Measurements from ENCODE around the gene TTC23. TPM values are rescaled to one million over a fixed set of nuclear protein-coding genes. Genes with fewer than 3 reads are reported as not detected.

The TTC23 gene
- total RNA-seq, 2 donors from 2014 or later, result 6.2 to 26.4 TPM

GRCh38 chr15:99169769-99170311, 79.5 kb downstream of the TTC23 start:
- Histone ChIP-seq H3K27ac (peak overlapping the region in 2 of 4 donors; percentile 20 to 37), H3K9me3 (no peaks in the 10 kb centered on the region), H3K36me3 (replicated peaks in 1 of 2; ENCODE audit: insufficient read depth in 1 of 2, low read depth in 2 of 2) (peaks cover 0 to 7% of the 10 kb centered on the region in 2 donors), H3K4me1 (peaks cover 14% of the 10 kb centered on the region), H3K27me3 (no peaks in the 10 kb centered on the region), H3K4me3 (no peak overlapping the region)
- intact Hi-C loops (cut with DNase I), result no loop called here
- DNase-seq (peak in 3 of 4 donors; percentile 13 to 21 (median 16)), ATAC-seq (no peak)
- TF ChIP-seq CTCF (IDR thresholded peaks at IDR 0.05) (no peak), POLR2A (IDR thresholded peaks at IDR 0.05) (no peak)
- 58 to 67% methylated on average over 10 of the region's 10 CpGs for WGBS, 2 donors

- TF ChIP-seq CTCF (IDR thresholded peaks at IDR 0.05), result no peak
- no peak for TF ChIP-seq POLR2A (IDR thresholded peaks at IDR 0.05)
- Histone ChIP-seq H3K4me1 (peaks cover 14% of the 10 kb centered on the region), H3K4me3 (no peak overlapping the region), H3K27ac (peak overlapping the region in 2 of 4 donors; percentile 20 to 49), H3K36me3 (replicated peaks in 1 of 2; ENCODE audit: insufficient read depth in 1 of 2, low read depth in 2 of 2) (peaks cover 0 to 7% of the 10 kb centered on the region in 2 donors), H3K9me3 (no peaks in the 10 kb centered on the region), H3K27me3 (no peaks in the 10 kb centered on the region)
- intact Hi-C loops (cut with DNase I), result no loop called here
- 92 to 96% methylated on average over 5 of the region's 5 CpGs for WGBS, 2 donors
- DNase-seq, result no peak
- ATAC-seq, result no peak
These were observed 80.5 kb downstream of the TTC23 start for GRCh38 chr15:99168601-99169580.

GRCh38 chr15:99167640-99168039, 81.7 kb downstream of the TTC23 start:
- H3K36me3 ChIP-seq (replicated peaks in 1 of 2; ENCODE audit: insufficient read depth in 1 of 2, low read depth in 2 of 2), result peaks cover 0 to 4% of the 10 kb centered on the region in 2 donors
- peaks cover 14% of the 10 kb centered on the region for H3K4me1 ChIP-seq
- H3K4me3 ChIP-seq, result no peak overlapping the region
- TF ChIP-seq CTCF (IDR thresholded peaks at IDR 0.05), result no peak
- no peak for TF ChIP-seq POLR2A (IDR thresholded peaks at IDR 0.05)
- H3K9me3 ChIP-seq, result no peaks in the 10 kb centered on the region
- H3K27me3 ChIP-seq, result no peaks in the 10 kb centered on the region
- DNase-seq (no peak), ATAC-seq (no peak)
- intact Hi-C loops (cut with DNase I), result no loop called here
- H3K27ac ChIP-seq, result no peak overlapping the region
- WGBS, 2 donors, result 77 to 88% methylated on average over 4 to 6 of the region's 6 CpGs

- Histone ChIP-seq H3K4me1 (peaks cover 14% of the 10 kb centered on the region), H3K4me3 (no peak overlapping the region), H3K36me3 (replicated peaks in 1 of 2; ENCODE audit: insufficient read depth in 1 of 2, low read depth in 2 of 2) (peaks cover 0 to 4% of the 10 kb centered on the region in 2 donors), H3K27ac (no peak overlapping the region), H3K27me3 (no peaks in the 10 kb centered on the region), H3K9me3 (no peaks in the 10 kb centered on the region)
- intact Hi-C loops (cut with DNase I), result no loop called here
- no peak for DNase-seq
- TF ChIP-seq CTCF (IDR thresholded peaks at IDR 0.05), result no peak
- TF ChIP-seq POLR2A (IDR thresholded peaks at IDR 0.05), result no peak
- ATAC-seq, result no peak
- WGBS, 2 donors, result 82 to 94% methylated on average over 5 of the region's 5 CpGs
These were observed 82.2 kb downstream of the TTC23 start for GRCh38 chr15:99167201-99167600.
